Activated CD8-positive, alpha-beta memory T cell treated with anti-CD3 and anti-CD28 coated beads, Interleukin-2, amount 50 U/mL, for 48 hours (primary cell): Measurements from ENCODE around the gene SULT1C4.
"Not testable (repeated sequence)": the region's sequence is repeated elsewhere in the genome, so short reads cannot be mapped to it uniquely, and the experiment has no call there.

ENCODE experiments used
- DNase-seq: peaks from one replicate; pipeline ENCODE4 v3.0.0-alpha.2; 2020

Gene SULT1C4

GRCh38 chr2:108414945-108415344 lies 37.2 kb downstream of the SULT1C4 start:
- DNase-seq, result no peak

- DNase-seq, result no peak
Observed at GRCh38 chr2:108417254-108417653, 39.5 kb downstream of the SULT1C4 start.

- no peak for DNase-seq
Observed at GRCh38 chr2:108418416-108418815, 40.7 kb downstream of the SULT1C4 start.

- DNase-seq, result no peak
Observed at GRCh38 chr2:108423067-108423466, 45.3 kb downstream of the SULT1C4 start.

GRCh38 chr2:108423502-108424251 lies 45.9 kb downstream of the SULT1C4 start:
- DNase-seq, result no peak

- DNase-seq, result no peak
Observed at GRCh38 chr2:108428286-108429009, 50.7 kb downstream of the SULT1C4 start.

GRCh38 chr2:108435578-108435977 lies 57.8 kb downstream of the SULT1C4 start:
- not testable (repeated sequence) for DNase-seq

- DNase-seq, result no peak
Observed at GRCh38 chr2:108436976-108437375, 59.2 kb downstream of the SULT1C4 start.
